ENCODE data around the gene PVALB.

GRCh38 chr22:36776722-36777121 is 40.1 kb downstream of the PVALB start:
- TF ChIP-seq, protein P1, sequence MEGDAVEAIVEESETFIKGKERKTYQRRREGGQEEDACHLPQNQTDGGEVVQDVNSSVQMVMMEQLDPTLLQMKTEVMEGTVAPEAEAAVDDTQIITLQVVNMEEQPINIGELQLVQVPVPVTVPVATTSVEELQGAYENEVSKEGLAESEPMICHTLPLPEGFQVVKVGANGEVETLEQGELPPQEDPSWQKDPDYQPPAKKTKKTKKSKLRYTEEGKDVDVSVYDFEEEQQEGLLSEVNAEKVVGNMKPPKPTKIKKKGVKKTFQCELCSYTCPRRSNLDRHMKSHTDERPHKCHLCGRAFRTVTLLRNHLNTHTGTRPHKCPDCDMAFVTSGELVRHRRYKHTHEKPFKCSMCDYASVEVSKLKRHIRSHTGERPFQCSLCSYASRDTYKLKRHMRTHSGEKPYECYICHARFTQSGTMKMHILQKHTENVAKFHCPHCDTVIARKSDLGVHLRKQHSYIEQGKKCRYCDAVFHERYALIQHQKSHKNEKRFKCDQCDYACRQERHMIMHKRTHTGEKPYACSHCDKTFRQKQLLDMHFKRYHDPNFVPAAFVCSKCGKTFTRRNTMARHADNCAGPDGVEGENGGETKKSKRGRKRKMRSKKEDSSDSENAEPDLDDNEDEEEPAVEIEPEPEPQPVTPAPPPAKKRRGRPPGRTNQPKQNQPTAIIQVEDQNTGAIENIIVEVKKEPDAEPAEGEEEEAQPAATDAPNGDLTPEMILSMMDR (IDR thresholded peaks at IDR 0.05), result no peak
- no peak for TF ChIP-seq POLR2A (IDR thresholded peaks at IDR 0.05)

Data from testis (tissue), 2 donors.